ENCODE data around the gene WDR73.

DNA sequence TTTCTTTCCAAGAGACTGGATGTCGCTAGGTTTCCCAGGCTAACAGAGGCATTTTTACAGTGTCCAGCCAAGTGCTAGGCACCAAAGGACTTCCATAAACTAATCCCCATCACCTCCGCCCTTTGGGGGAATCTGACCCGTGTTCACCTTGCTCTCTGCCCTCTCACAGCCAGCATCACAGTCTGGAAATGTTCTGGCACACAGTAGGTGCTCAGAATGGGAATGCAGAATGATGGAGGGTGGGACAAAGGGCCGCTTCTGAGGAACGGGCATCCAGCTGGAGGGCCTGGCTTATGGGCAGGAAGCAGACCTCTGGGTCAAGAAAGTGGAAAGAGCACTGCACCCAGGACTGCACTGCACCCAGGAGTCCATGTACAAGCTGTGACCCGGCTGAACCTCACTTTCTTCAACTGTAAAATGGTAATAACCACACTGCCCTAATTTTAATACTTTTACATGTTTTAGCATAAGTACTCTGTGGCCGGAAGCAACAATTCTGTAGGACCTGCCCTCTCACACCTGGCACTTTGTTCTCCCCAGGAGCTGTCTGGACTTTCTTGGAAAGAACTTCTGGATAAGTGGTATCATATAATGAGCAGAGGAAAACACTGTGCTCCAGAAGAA is 4.8 kb upstream of the WDR73 start:
- TF ChIP-seq POLR2A (IDR thresholded peaks at IDR 0.05; ENCODE audit: low read depth, low read length) (no peak), POLR2AphosphoS5 (IDR thresholded peaks at IDR 0.05; ENCODE audit: low read depth, low read length) (no peak), TAF1 (IDR thresholded peaks at IDR 0.05; ENCODE audit: borderline replicate concordance, low read depth, low read length) (no peak)

All from GM12892 (cell line).